Measurements from ENCODE around the gene CRB1. TPM values are rescaled to one million over a fixed set of nuclear protein-coding genes. Genes with fewer than 3 reads are reported as not detected.

Gene CRB1
- total RNA-seq, 1 experiment from 2014 or later: not detected

DNA sequence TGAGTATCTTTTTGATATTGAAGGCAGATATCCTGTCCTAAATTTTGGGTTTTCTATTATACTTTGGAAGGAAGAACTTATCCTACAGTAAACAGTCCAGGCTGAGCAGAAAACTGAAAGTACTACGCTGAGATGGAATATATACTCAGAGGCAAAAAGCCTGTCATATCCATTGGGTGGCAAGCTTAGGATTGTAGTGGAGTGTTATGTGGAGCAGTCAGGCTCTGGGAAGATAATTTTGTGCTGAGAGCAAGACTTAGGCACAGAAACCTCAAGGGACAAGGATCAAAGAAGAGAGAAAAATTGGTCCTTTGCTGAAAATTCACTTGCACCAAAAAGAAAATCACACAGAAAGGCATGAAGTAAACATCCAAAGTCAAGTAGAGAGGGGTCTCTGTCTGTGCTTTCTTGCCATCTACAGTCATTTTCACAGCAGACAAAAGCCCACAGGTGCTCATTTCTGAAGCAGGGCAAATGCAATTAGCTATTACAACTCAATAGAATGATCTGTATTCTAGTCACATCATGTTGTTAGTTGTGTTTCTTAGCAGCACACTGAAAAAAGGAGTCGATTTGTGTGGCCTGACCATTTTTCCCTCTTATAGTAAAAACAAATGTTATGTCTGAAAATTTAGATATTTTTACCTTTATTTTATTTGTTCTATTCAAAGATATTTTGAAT, 38.5 kb downstream of the CRB1 start:
- no peak overlapping the region for H3K18ac ChIP-seq (ENCODE audit: insufficient read length, low read depth, low read length)
- no peak overlapping the region for H2AK5ac ChIP-seq (ENCODE audit: insufficient read length, low read length)
- no peak overlapping the region for H3K27ac ChIP-seq (ENCODE audit: insufficient read length, low read depth, low read length)
- no peak overlapping the region for H2BK15ac ChIP-seq (ENCODE audit: low read depth, low read length)
- no peak overlapping the region for H3K4ac ChIP-seq (ENCODE audit: low read depth, low read length)
- H2BK20ac ChIP-seq (ENCODE audit: low read depth, low read length, poor library complexity, severe bottlenecking): no peak overlapping the region
- H3K27me3 ChIP-seq (ENCODE audit: insufficient read depth, low read length): no peaks in the 10 kb centered on the region
- no peak overlapping the region for H2AFZ ChIP-seq (ENCODE audit: low read length)
- H4K8ac ChIP-seq (replicated peaks; ENCODE audit: insufficient read length, low read depth, low read length): no peak overlapping the region
- no peaks in the 10 kb centered on the region for H4K20me1 ChIP-seq (ENCODE audit: control insufficient read depth, insufficient read depth, insufficient read length)
- no peak overlapping the region for H3T11ph ChIP-seq (ENCODE audit: low read length)
- H2BK5ac ChIP-seq (ENCODE audit: insufficient read length, low read length): no peak overlapping the region
- no peak overlapping the region for H4K91ac ChIP-seq (ENCODE audit: insufficient read length, low read depth, low read length)
- no peaks in the 10 kb centered on the region for H3K79me2 ChIP-seq (ENCODE audit: insufficient read depth, low read length)
- no peak overlapping the region for H3K4me2 ChIP-seq (ENCODE audit: insufficient read depth, insufficient read length, low read length)
- no peaks in the 10 kb centered on the region for H3K79me1 ChIP-seq (ENCODE audit: insufficient read depth, low read depth, low read length, poor library complexity, severe bottlenecking)
- no peaks in the 10 kb centered on the region for H3K23me2 ChIP-seq (ENCODE audit: insufficient read length, low read depth, low read length, poor library complexity, severe bottlenecking)
- TF ChIP-seq, protein P1, sequence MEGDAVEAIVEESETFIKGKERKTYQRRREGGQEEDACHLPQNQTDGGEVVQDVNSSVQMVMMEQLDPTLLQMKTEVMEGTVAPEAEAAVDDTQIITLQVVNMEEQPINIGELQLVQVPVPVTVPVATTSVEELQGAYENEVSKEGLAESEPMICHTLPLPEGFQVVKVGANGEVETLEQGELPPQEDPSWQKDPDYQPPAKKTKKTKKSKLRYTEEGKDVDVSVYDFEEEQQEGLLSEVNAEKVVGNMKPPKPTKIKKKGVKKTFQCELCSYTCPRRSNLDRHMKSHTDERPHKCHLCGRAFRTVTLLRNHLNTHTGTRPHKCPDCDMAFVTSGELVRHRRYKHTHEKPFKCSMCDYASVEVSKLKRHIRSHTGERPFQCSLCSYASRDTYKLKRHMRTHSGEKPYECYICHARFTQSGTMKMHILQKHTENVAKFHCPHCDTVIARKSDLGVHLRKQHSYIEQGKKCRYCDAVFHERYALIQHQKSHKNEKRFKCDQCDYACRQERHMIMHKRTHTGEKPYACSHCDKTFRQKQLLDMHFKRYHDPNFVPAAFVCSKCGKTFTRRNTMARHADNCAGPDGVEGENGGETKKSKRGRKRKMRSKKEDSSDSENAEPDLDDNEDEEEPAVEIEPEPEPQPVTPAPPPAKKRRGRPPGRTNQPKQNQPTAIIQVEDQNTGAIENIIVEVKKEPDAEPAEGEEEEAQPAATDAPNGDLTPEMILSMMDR (conservative IDR thresholded peaks at IDR 0.05): no peak
- no peaks in the 10 kb centered on the region for H3K9me3 Mint-ChIP-seq
- H3K23ac ChIP-seq (ENCODE audit: insufficient read length, low read depth, low read length): no peak overlapping the region
- no peak overlapping the region for H3K56ac ChIP-seq (ENCODE audit: insufficient read length, low read depth, low read length)
- H3K27me3 Mint-ChIP-seq (ENCODE audit: low read depth): no peaks in the 10 kb centered on the region; the same call in 1 of the 2 replicates
- no peak overlapping the region for H3K9ac ChIP-seq (ENCODE audit: extremely low read depth, insufficient read length, low read length)
- H3K4me1 ChIP-seq (ENCODE audit: insufficient read depth, low read length): no peaks in the 10 kb centered on the region
- H3K4me1 Mint-ChIP-seq: peaks cover 0 to 11% of the 10 kb centered on the region in 2 experiments; a peak in 3 of 4 replicates
- H2BK12ac ChIP-seq (ENCODE audit: insufficient read length, low read depth, low read length): no peak overlapping the region
- H3K14ac ChIP-seq (ENCODE audit: insufficient read depth, low read length): no peak overlapping the region
- H3K4me3 Mint-ChIP-seq: no peak overlapping the region
- peak overlapping the region in 2 of 3 experiments; percentile 3 to 66; a peak in 2 of 7 replicates for H3K27ac Mint-ChIP-seq
- no CpG with 5 or more reads among the region's 2 CpGs for WGBS (ENCODE audit: extremely low coverage, insufficient read length, low lambda C conversion rate)
- H4K5ac ChIP-seq (ENCODE audit: insufficient read length, low read depth, low read length): no peak overlapping the region
- DNase-seq: no peak
- no peaks in the 10 kb centered on the region for H3K9me3 ChIP-seq (ENCODE audit: control insufficient read depth, low read depth, low read length)
- H3K36me3 Mint-ChIP-seq (ENCODE audit: insufficient read depth in 1 of 3, low read depth in 3 of 3): no peaks in the 10 kb centered on the region
- H2BK120ac ChIP-seq (ENCODE audit: low read depth, low read length, poor library complexity, severe bottlenecking): no peak overlapping the region
